H9 (cell line): ENCODE data around the gene APAF1. TPM values are rescaled to one million over a fixed set of nuclear protein-coding genes. Genes with fewer than 3 reads are reported as not detected.

ENCODE experiments used
- DNase-seq: peaks from one replicate; pipeline ENCODE4 v3.0.0-alpha.2; 2017
- H2AFZ ChIP-seq: one replicate; pipeline ENCODE4 v1.6.1; 2013; ENCODE audit warnings: mild to moderate bottlenecking, low read length, control low read depth, moderate library complexity
- H2AK5ac ChIP-seq: 2 replicates; pipeline ENCODE4 v1.6.1; 2013; ENCODE audit warnings: low read length, control low read depth, mixed read lengths; ENCODE audit not compliant: insufficient read length
- H2BK120ac ChIP-seq: one replicate; pipeline ENCODE4 v1.6.1; 2013; ENCODE audit warnings: low read depth, mild to moderate bottlenecking, low read length, control low read depth, inconsistent platforms; ENCODE audit not compliant: poor library complexity, severe bottlenecking
- H2BK12ac ChIP-seq: 2 replicates; pipeline ENCODE4 v1.6.1; 2013; ENCODE audit warnings: low read length, control low read depth, mixed read lengths, low read depth; ENCODE audit not compliant: insufficient read length
- H2BK15ac ChIP-seq: 2 replicates; pipeline ENCODE4 v1.6.1; 2013; ENCODE audit warnings: low read depth, low read length, control low read depth
- H2BK20ac ChIP-seq: one replicate; pipeline ENCODE4 v1.6.1; 2013; ENCODE audit warnings: low read depth, mild to moderate bottlenecking, low read length, control low read depth, inconsistent platforms; ENCODE audit not compliant: poor library complexity, severe bottlenecking
- H2BK5ac ChIP-seq: 2 replicates; pipeline ENCODE4 v1.6.1; 2013; ENCODE audit warnings: low read length, control low read depth, mixed read lengths; ENCODE audit not compliant: insufficient read length
- H3K14ac ChIP-seq: 2 replicates; pipeline ENCODE4 v1.6.1; 2013; ENCODE audit warnings: low read length, control low read depth; ENCODE audit not compliant: insufficient read depth
- H3K18ac ChIP-seq: 2 replicates; pipeline ENCODE4 v1.6.1; 2013; ENCODE audit warnings: low read depth, mild to moderate bottlenecking, mixed read lengths, low read length, control low read depth; ENCODE audit not compliant: insufficient read length
- H3K23ac ChIP-seq: 2 replicates; pipeline ENCODE4 v1.6.1; 2013; ENCODE audit warnings: low read length, control low read depth, mixed read lengths, low read depth; ENCODE audit not compliant: insufficient read length
- H3K23me2 ChIP-seq: 2 replicates; pipeline ENCODE4 v1.6.1; 2013; ENCODE audit warnings: low read depth, mild to moderate bottlenecking, mixed read lengths, low read length, control low read depth; ENCODE audit not compliant: insufficient read length, poor library complexity, severe bottlenecking
- H3K27ac ChIP-seq: 2 replicates; pipeline ENCODE4 v1.5.1; 2013; ENCODE audit warnings: low read length, control low read depth, mixed read lengths, low read depth; ENCODE audit not compliant: insufficient read length
- H3K27me3 ChIP-seq: 2 replicates; pipeline ENCODE4 v1.6.1; 2013; ENCODE audit warnings: low read length, control low read depth, inconsistent platforms; ENCODE audit not compliant: insufficient read depth
- H3K4ac ChIP-seq: 2 replicates; pipeline ENCODE4 v1.6.1; 2013; ENCODE audit warnings: low read depth, mild to moderate bottlenecking, control low read depth, inconsistent platforms, low read length, moderate library complexity
- H3K4me1 ChIP-seq: 2 replicates; pipeline ENCODE4 v1.6.1; 2013; ENCODE audit warnings: low read length, control low read depth, inconsistent platforms; ENCODE audit not compliant: insufficient read depth
- H3K4me2 ChIP-seq: 2 replicates; pipeline ENCODE4 v1.6.1; 2013; ENCODE audit warnings: low read length, control low read depth, mixed read lengths; ENCODE audit not compliant: insufficient read length, insufficient read depth
- H3K56ac ChIP-seq: 2 replicates; pipeline ENCODE4 v1.6.1; 2013; ENCODE audit warnings: low read depth, mild to moderate bottlenecking, mixed read lengths, low read length, control low read depth; ENCODE audit not compliant: insufficient read length
- H3K79me1 ChIP-seq: 2 replicates; pipeline ENCODE4 v1.6.1; 2013; ENCODE audit warnings: low read depth, mild to moderate bottlenecking, moderate library complexity, low read length, control low read depth, inconsistent platforms; ENCODE audit not compliant: insufficient read depth, poor library complexity, severe bottlenecking
- H3K79me2 ChIP-seq: 2 replicates; pipeline ENCODE4 v1.6.1; 2013; ENCODE audit warnings: low read length, control low read depth, inconsistent platforms; ENCODE audit not compliant: insufficient read depth
- H3K9ac ChIP-seq: 2 replicates; pipeline ENCODE4 v1.6.1; 2013; ENCODE audit warnings: low read length, control low read depth, mixed read lengths; ENCODE audit not compliant: insufficient read length; ENCODE audit errors: extremely low read depth
- H3K9me3 ChIP-seq: one replicate; pipeline ENCODE4 v1.6.1; 2013; ENCODE audit warnings: low read depth, low read length, inconsistent platforms; ENCODE audit not compliant: control insufficient read depth
- H3T11ph ChIP-seq: one replicate; pipeline ENCODE4 v1.6.1; 2013; ENCODE audit warnings: mild to moderate bottlenecking, low read length, control low read depth, inconsistent platforms
- H4K20me1 ChIP-seq: one replicate; pipeline ENCODE4 v1.6.1; 2013; ENCODE audit not compliant: control insufficient read depth, insufficient read length, insufficient read depth
- H4K5ac ChIP-seq: 2 replicates; pipeline ENCODE4 v1.6.1; 2013; ENCODE audit warnings: low read depth, mild to moderate bottlenecking, mixed read lengths, low read length, control low read depth; ENCODE audit not compliant: insufficient read length
- H4K8ac ChIP-seq: replicated peaks from 2 replicates; pipeline ENCODE4 v1.6.1; 2013; ENCODE audit warnings: low read length, control low read depth, mixed read lengths, low read depth; ENCODE audit not compliant: insufficient read length
- H4K91ac ChIP-seq: 2 replicates; pipeline ENCODE4 v1.6.1; 2013; ENCODE audit warnings: low read depth, mild to moderate bottlenecking, moderate library complexity, mixed read lengths, low read length, control low read depth; ENCODE audit not compliant: insufficient read length
- H3K27ac Mint-ChIP-seq, 3 experiments: 2 replicates in 2 of 3; 3 replicates in 1 of 3; pipeline ENCODE4 v1.8.0; 2020 to 2021; ENCODE audit warnings: mixed read lengths in 3 of 3, mild to moderate bottlenecking in 1 of 3, moderate library complexity in 1 of 3
- H3K27me3 Mint-ChIP-seq: 2 replicates; pipeline ENCODE4 v1.8.0; 2021; ENCODE audit warnings: low read depth, mild to moderate bottlenecking, moderate library complexity, mixed read lengths
- H3K36me3 Mint-ChIP-seq, 3 experiments: 2 replicates in 2 of 3; 3 replicates in 1 of 3; pipeline ENCODE4 v1.8.0; 2020 to 2021; ENCODE audit warnings: low read depth in 3 of 3, mixed read lengths in 3 of 3; ENCODE audit not compliant: insufficient read depth in 1 of 3
- H3K4me1 Mint-ChIP-seq, 2 experiments: 2 replicates each; pipeline ENCODE4 v1.8.0; 2020; ENCODE audit warnings: mixed read lengths in 2 of 2
- H3K4me3 Mint-ChIP-seq, 2 experiments: 2 replicates in 1 of 2; 3 replicates in 1 of 2; pipeline ENCODE4 v1.8.0; 2020 to 2021; ENCODE audit warnings: mild to moderate bottlenecking in 2 of 2, mixed read lengths in 2 of 2, moderate library complexity in 1 of 2
- H3K9me3 Mint-ChIP-seq, 2 experiments: 2 replicates in 1 of 2; 3 replicates in 1 of 2; pipeline ENCODE4 v1.8.0; 2020; ENCODE audit warnings: mild to moderate bottlenecking in 2 of 2, mixed read lengths in 2 of 2, moderate library complexity in 1 of 2
- CTCF ChIP-seq: fragments of 200-600 bp; sonication (generic); conservative IDR thresholded peaks from 3 replicates; pipeline ENCODE4 v1.8.0; 2021; ENCODE audit warnings: antibody characterized with exemption, mild to moderate bottlenecking
- WGBS: extraction: QIAGEN DNeasy Blood & Tissue Kit; methylation state at CpG from one replicate; pipeline ENCODE4 v1.1.7; 2013; ENCODE audit warnings: missing lambda C conversion rate, low lambda C conversion rate, mixed read lengths; ENCODE audit not compliant: insufficient read length; ENCODE audit errors: extremely low coverage; 5-methylcytosine and 5-hydroxymethylcytosine counted together
- total RNA-seq: library from RNA; stranded (reverse); gene quantifications from 2 replicates; pipeline ENCODE4 v1.2.1, GENCODE V29; 2021

APAF1 gene
- total RNA-seq, 1 experiment from 2014 or later: 16.5 TPM

- no peak overlapping the region for H4K5ac ChIP-seq
- H3K14ac ChIP-seq: no peak overlapping the region
- no peak overlapping the region for H3K23ac ChIP-seq
- no peak overlapping the region for H2BK12ac ChIP-seq
- H3T11ph ChIP-seq: no peak overlapping the region
- H3K23me2 ChIP-seq: no peaks in the 10 kb centered on the region
- H2BK5ac ChIP-seq: no peak overlapping the region
- no peaks in the 10 kb centered on the region for H4K20me1 ChIP-seq
- H3K9ac ChIP-seq: no peak overlapping the region
- H3K79me2 ChIP-seq: no peaks in the 10 kb centered on the region
- Mint-ChIP-seq H3K36me3 (no peaks in the 10 kb centered on the region), H3K9me3 (no peaks in the 10 kb centered on the region), H3K27me3 (peaks cover 24% of the 10 kb centered on the region), H3K27ac (peak overlapping the region in 1 of 3 experiments; percentile 44; a peak in 1 of 7 replicates), H3K4me1 (peaks cover 21 to 30% of the 10 kb centered on the region in 2 experiments), H3K4me3 (peak overlapping the region; percentile 50 to 57; a peak in 4 of 5 replicates)
- no peak overlapping the region for H2BK15ac ChIP-seq
- H3K9me3 ChIP-seq: no peaks in the 10 kb centered on the region
- no peak overlapping the region for H3K56ac ChIP-seq
- H4K91ac ChIP-seq: no peak overlapping the region
- H3K27me3 ChIP-seq: no peaks in the 10 kb centered on the region
- H3K27ac ChIP-seq: no peak overlapping the region
- TF ChIP-seq CTCF: no peak
- H2AFZ ChIP-seq: no peak overlapping the region
- peaks cover 3% of the 10 kb centered on the region; the same call in 1 of the 2 replicates for H3K4me1 ChIP-seq
- no peak overlapping the region for H2BK120ac ChIP-seq
- H4K8ac ChIP-seq: no peak overlapping the region
- H2BK20ac ChIP-seq: no peak overlapping the region
- peak; percentile 46 for DNase-seq
- H3K4ac ChIP-seq: no peak overlapping the region
- H3K79me1 ChIP-seq: no peaks in the 10 kb centered on the region
- H2AK5ac ChIP-seq: no peak overlapping the region
- peak overlapping the region; percentile 67 for H3K4me2 ChIP-seq
- no peak overlapping the region for H3K18ac ChIP-seq
- WGBS: no CpG with 5 or more reads among the region's 54 CpGs
Measured at GRCh38 chr12:98745578-98746391, 100.7 kb downstream of the APAF1 start.
